GM21529 (cell line): ENCODE data around the gene FAM83F.
"Not testable (repeated sequence)": the region's sequence is repeated elsewhere in the genome, so short reads cannot be mapped to it uniquely, and the experiment has no call there.

Source experiments
- ATAC-seq: cut with Tn5 transposase; IDR thresholded peaks from one replicate; pipeline ENCODE4 v1.9.1; 2021; ENCODE audit not compliant: unreplicated experiment

The FAM83F gene

DNA sequence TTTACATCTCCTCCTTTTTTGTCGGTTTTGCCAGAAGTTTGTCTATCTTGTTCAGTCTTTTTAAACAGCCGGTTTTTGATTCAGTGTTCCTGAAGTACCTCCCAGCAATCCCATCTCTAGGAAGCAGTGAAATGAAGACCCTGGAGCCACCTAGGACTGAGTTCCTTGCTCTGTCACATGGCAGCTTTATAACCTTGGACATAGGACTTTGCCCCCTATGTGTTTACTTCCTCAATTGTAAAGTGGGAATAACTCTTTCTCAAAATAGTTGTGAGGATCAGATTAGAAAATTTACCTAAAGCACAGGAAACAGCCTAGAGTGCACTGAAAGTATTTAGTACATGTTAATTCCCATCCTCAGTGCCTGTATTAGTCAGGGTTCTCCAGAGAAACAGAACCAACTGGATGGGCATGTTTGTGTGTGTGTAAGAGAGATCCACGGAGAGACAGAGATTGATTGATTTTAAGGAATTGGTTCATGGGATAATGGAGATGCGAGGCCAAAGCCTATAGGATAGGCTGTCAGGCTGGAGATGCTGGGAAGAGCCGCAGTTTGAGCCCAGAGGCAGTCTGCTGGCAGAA is 20.0 kb downstream of the FAM83F start:
- no peak for ATAC-seq

- ATAC-seq, result no peak
Measured at GRCh38 chr22:40015358-40015976, 20.7 kb downstream of the FAM83F start.

GRCh38 chr22:40018051-40018450 is 23.3 kb downstream of the FAM83F start:
- ATAC-seq, result no peak

- no peak for ATAC-seq
Measured at GRCh38 chr22:40019100-40019499, 24.3 kb downstream of the FAM83F start.

GRCh38 chr22:40020956-40021355 is 26.2 kb downstream of the FAM83F start:
- no peak for ATAC-seq

DNA sequence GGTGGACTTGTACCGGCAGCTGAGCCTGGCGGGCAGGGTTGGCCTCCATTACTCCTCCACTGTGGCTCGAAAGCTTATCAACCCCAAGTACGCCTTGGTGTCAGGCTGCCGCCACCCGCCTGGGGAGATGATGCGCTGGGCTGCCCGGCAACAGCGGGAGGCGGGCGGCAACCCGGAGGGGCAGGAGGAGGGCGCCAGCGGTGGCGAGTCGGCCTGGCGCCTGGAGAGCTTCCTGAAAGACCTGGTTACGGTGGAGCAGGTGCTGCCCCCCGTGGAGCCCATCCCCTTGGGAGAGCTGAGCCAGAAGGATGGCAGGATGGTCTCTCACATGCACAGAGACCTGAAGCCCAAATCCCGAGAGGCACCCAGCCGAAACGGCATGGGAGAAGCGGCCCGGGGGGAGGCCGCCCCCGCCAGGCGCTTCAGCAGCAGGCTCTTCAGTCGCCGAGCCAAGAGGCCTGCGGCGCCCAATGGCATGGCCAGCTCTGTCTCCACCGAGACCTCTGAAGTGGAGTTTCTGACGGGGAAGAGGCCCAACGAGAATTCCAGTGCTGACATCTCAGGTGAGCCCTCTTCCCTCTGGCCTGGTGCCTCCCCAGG is 26.7 kb downstream of the FAM83F start:
- ATAC-seq, result no peak

- ATAC-seq, result no peak
Measured at GRCh38 chr22:40022536-40023240, 27.9 kb downstream of the FAM83F start.

- ATAC-seq, result no peak
Measured at GRCh38 chr22:40023341-40023841, 28.6 kb downstream of the FAM83F start.

GRCh38 chr22:40024201-40025061 is 29.7 kb downstream of the FAM83F start:
- ATAC-seq, result no peak

- not testable (repeated sequence) for ATAC-seq
Measured at GRCh38 chr22:40025062-40025379, 30.3 kb downstream of the FAM83F start.

DNA sequence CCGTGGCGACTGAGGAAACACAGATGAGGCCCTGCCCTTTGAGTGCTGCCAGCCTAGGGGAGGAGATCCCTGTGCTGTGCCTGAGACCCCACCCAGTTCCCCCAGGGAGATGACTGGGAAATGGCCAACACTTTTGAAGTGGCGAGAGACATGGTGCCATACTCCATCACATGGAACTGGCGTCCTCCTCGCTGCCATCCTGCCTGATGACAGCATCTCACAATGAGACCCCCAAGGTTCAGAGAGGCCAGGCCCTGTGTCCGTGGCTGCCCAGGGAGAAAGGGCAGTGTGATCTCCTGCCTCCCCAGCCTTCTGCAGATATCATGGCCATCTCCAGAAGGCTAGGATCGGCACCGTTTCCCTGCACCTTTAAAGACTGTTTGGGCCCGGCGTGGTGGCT is 31.1 kb downstream of the FAM83F start:
- no peak for ATAC-seq

DNA sequence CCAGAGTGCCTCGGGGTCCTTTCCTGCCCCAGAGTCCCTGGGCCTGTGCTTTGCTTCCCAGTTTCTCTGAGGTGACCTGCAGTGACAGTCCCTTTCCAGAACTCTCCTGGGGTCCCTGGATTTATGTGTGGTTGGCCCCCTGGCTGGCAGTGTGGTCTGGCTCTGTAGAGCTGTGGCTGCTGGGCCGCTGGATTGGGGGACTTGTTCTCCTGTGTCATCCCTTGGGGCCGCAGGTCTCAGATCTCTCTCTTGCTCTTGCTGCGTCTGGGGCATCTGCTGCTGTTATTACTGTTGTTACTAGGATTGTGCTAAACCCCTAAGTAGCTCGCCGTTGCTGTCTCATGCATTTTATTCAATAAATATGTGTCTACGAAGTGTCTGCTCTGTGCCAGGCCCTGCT is 31.9 kb downstream of the FAM83F start:
- ATAC-seq, result no peak

- no peak for ATAC-seq
Measured at GRCh38 chr22:40027191-40028097, 32.7 kb downstream of the FAM83F start.

DNA sequence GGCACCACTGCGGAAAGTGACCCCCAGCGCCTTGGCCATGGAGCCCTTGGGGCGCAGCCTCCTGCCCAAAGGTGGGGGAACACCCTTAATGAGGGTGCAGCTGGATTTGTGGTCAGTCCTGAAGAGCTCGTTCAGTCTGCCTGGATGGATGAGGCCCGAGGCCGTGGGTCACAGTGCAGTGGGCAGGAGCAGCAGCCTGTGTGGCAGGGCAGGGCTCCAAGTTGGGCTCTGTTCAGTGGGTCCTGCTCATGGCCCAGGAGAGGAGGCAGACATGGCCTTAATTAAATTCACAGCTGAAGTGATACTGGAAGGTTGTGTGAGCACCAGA is 33.3 kb downstream of the FAM83F start:
- no peak for ATAC-seq

- ATAC-seq, result no peak
Measured at GRCh38 chr22:40029189-40029890, 34.6 kb downstream of the FAM83F start.

GRCh38 chr22:40030026-40030757 is 35.4 kb downstream of the FAM83F start:
- ATAC-seq, result no peak

GRCh38 chr22:40030758-40031095 is 36.0 kb downstream of the FAM83F start:
- no peak for ATAC-seq

GRCh38 chr22:40031766-40032470 is 37.2 kb downstream of the FAM83F start:
- ATAC-seq, result no peak
